ENCODE measurements around the gene CGN. TPM values are rescaled to one million over a fixed set of nuclear protein-coding genes. Genes with fewer than 3 reads are reported as not detected.

The CGN gene
- total RNA-seq, 1 donor from 2014 or later = 6.7 TPM

GRCh38 chr1:151523326-151523725 is 12.1 kb downstream of the CGN start:
- Mint-ChIP-seq H3K4me3 (no peak overlapping the region), H3K27ac (ENCODE audit: unreplicated experiment) (no peak overlapping the region), H3K9me3 (no peaks in the 10 kb centered on the region), H3K36me3 (ENCODE audit: low read depth) (no peaks in the 10 kb centered on the region), H3K4me1 (no peaks in the 10 kb centered on the region), H3K27me3 (ENCODE audit: low read depth) (no peaks in the 10 kb centered on the region)
- TF ChIP-seq CTCF (conservative IDR thresholded peaks at IDR 0.05) = no peak
- DNase-seq (ENCODE audit: low read depth, low spot score) = no peak

GRCh38 chr1:151524736-151525135 is 13.5 kb downstream of the CGN start:
- Mint-ChIP-seq H3K4me3 (no peak overlapping the region), H3K36me3 (ENCODE audit: low read depth) (no peaks in the 10 kb centered on the region), H3K27me3 (ENCODE audit: low read depth) (no peaks in the 10 kb centered on the region), H3K4me1 (no peaks in the 10 kb centered on the region), H3K9me3 (no peaks in the 10 kb centered on the region), H3K27ac (ENCODE audit: unreplicated experiment) (no peak overlapping the region)
- no peak for TF ChIP-seq CTCF (conservative IDR thresholded peaks at IDR 0.05)
- no peak for DNase-seq (ENCODE audit: low read depth, low spot score)

GRCh38 chr1:151526735-151527525 is 15.7 kb downstream of the CGN start:
- Mint-ChIP-seq H3K4me1 (no peaks in the 10 kb centered on the region), H3K27ac (ENCODE audit: unreplicated experiment) (no peak overlapping the region), H3K4me3 (no peak overlapping the region), H3K27me3 (ENCODE audit: low read depth) (no peaks in the 10 kb centered on the region), H3K36me3 (ENCODE audit: low read depth) (no peaks in the 10 kb centered on the region), H3K9me3 (no peaks in the 10 kb centered on the region)
- TF ChIP-seq CTCF (conservative IDR thresholded peaks at IDR 0.05) = no peak
- no peak for DNase-seq (ENCODE audit: low read depth, low spot score)

- no peak overlapping the region for H3K4me3 Mint-ChIP-seq
- TF ChIP-seq CTCF (conservative IDR thresholded peaks at IDR 0.05) = no peak
- peaks cover 6% of the 10 kb centered on the region for H3K4me1 Mint-ChIP-seq
- no peaks in the 10 kb centered on the region for H3K36me3 Mint-ChIP-seq (ENCODE audit: low read depth)
- no peaks in the 10 kb centered on the region for H3K9me3 Mint-ChIP-seq
- no peaks in the 10 kb centered on the region for H3K27me3 Mint-ChIP-seq (ENCODE audit: low read depth)
- peak overlapping the region; percentile 50 for H3K27ac Mint-ChIP-seq (ENCODE audit: unreplicated experiment)
- no peak for DNase-seq (ENCODE audit: low read depth, low spot score)
Measured at GRCh38 chr1:151529211-151529702, 18.1 kb downstream of the CGN start.

GRCh38 chr1:151529781-151530180 is 18.6 kb downstream of the CGN start:
- H3K9me3 Mint-ChIP-seq = no peaks in the 10 kb centered on the region
- H3K27me3 Mint-ChIP-seq (ENCODE audit: low read depth) = no peaks in the 10 kb centered on the region
- peaks cover 12% of the 10 kb centered on the region for H3K4me1 Mint-ChIP-seq
- no peak for TF ChIP-seq CTCF (conservative IDR thresholded peaks at IDR 0.05)
- peak overlapping the region; percentile 8 for H3K27ac Mint-ChIP-seq (ENCODE audit: unreplicated experiment)
- no peaks in the 10 kb centered on the region for H3K36me3 Mint-ChIP-seq (ENCODE audit: low read depth)
- no peak overlapping the region for H3K4me3 Mint-ChIP-seq
- no peak for DNase-seq (ENCODE audit: low read depth, low spot score)

Measured in neural crest cell (in vitro differentiated cells).